Adipose tissue (tissue), 3 donors: ENCODE data around the gene TAF5L. TPM values are rescaled to one million over a fixed set of nuclear protein-coding genes. Genes with fewer than 3 reads are reported as not detected.

ENCODE experiments used
- H3K27ac ChIP-seq: one replicate; pipeline ENCODE4 v1.5.1; 2013; ENCODE audit warnings: low read depth, low read length
- WGBS, 3 donors: extraction: QIAGEN DNeasy Blood & Tissue Kit; methylation state at CpG; one replicate each; pipeline ENCODE4 v1.1.7; 2013; 5-methylcytosine and 5-hydroxymethylcytosine counted together
- polyA plus RNA-seq, 3 donors: library from polyadenylated mRNA; stranded (reverse); fragments of 200-250 nt; gene quantifications; one replicate each; pipeline ENCODE4 v1.2.3, GENCODE V29; 2013
- donor health status: healthy with polysubstance abuse.
- donor health status: Bipolar disorder and iron deficiency.
- donor health status: healthy.

Gene TAF5L
- polyA plus RNA-seq, result 10 to 100 TPM in 2 of 3 donors, 1 to 10 TPM in 1; 4.8 to 19.3 (median 11.2) TPM

- 0 to 1% (median 0%) methylated on average over 54 to 97 of the region's 97 CpGs for WGBS, 3 donors
- no peak within 1 kb of the TSS for H3K27ac ChIP-seq
These were observed at the start of gene TAF5L, which contains the start of gene URB2 for GRCh38 chr1:229625915-229626831. Gene TAF5L, minus strand, starts transcription at chr1:229626122. Its CDS starts 11,640 bp downstream, at chr1:229614482. Gene URB2, plus strand, starts transcription at chr1:229626247. Its CDS starts 1,387 bp downstream, at chr1:229627634.

GRCh38 chr1:229675396-229675795 lies 49.5 kb upstream of the TAF5L start:
- no peak overlapping the region for H3K27ac ChIP-seq

GRCh38 chr1:229674042-229674441 lies 48.1 kb upstream of the TAF5L start:
- WGBS, 3 donors, result 52 to 69% (median 63%) methylated on average over 5 of the region's 5 CpGs
- H3K27ac ChIP-seq, result no peak overlapping the region

GRCh38 chr1:229672246-229672645 lies 46.3 kb upstream of the TAF5L start:
- H3K27ac ChIP-seq, result no peak overlapping the region
- 70 to 77% (median 73%) methylated on average over 2 of the region's 2 CpGs for WGBS, 3 donors

GRCh38 chr1:229671310-229671709 lies 45.4 kb upstream of the TAF5L start:
- 76 to 80% (median 77%) methylated on average over 5 of the region's 5 CpGs for WGBS, 3 donors

GRCh38 chr1:229669333-229669732 lies 43.4 kb upstream of the TAF5L start:
- H3K27ac ChIP-seq, result no peak overlapping the region
- 80 to 82% (median 80%) methylated on average over 4 of the region's 4 CpGs for whole genome bisulfite sequencing, 3 donors

More at GRCh38 chr1:229671310-229671709, 45.4 kb upstream of the TAF5L start:
- H3K27ac ChIP-seq, result no peak overlapping the region

- WGBS, 3 donors, result 79 to 86% (median 80%) methylated on average over 4 of the region's 4 CpGs
These were observed 40.7 kb upstream of the TAF5L start for GRCh38 chr1:229666585-229666984.

GRCh38 chr1:229665912-229666558 lies 40.1 kb upstream of the TAF5L start:
- H3K27ac ChIP-seq, result no peak overlapping the region
- 82 to 95% (median 87%) methylated on average over 7 of the region's 7 CpGs for WGBS, 3 donors

More at GRCh38 chr1:229666585-229666984, 40.7 kb upstream of the TAF5L start:
- no peak overlapping the region for H3K27ac ChIP-seq

GRCh38 chr1:229664133-229664689 lies 38.3 kb upstream of the TAF5L start:
- WGBS, 3 donors, result 49 to 66% (median 56%) methylated on average over 9 of the region's 9 CpGs
- no peak overlapping the region for H3K27ac ChIP-seq

- H3K27ac ChIP-seq, result no peak overlapping the region
- 89 to 93% (median 93%) methylated on average over 8 of the region's 8 CpGs for WGBS, 3 donors
These were observed 36.0 kb upstream of the TAF5L start for GRCh38 chr1:229661897-229662296.

GRCh38 chr1:229661022-229661877 lies 35.3 kb upstream of the TAF5L start:
- no peak overlapping the region for H3K27ac ChIP-seq
- WGBS, 3 donors, result 44 to 54% (median 51%) methylated on average over 19 of the region's 19 CpGs

- WGBS, 3 donors, result 90 to 97% (median 93%) methylated on average over 2 of the region's 2 CpGs
These were observed 32.3 kb upstream of the TAF5L start for GRCh38 chr1:229657993-229658755.

GRCh38 chr1:229655781-229656180 lies 29.9 kb upstream of the TAF5L start:
- WGBS, 3 donors, result 85 to 92% (median 92%) methylated on average over 5 of the region's 5 CpGs
- H3K27ac ChIP-seq, result no peak overlapping the region

More at GRCh38 chr1:229657993-229658755, 32.3 kb upstream of the TAF5L start:
- H3K27ac ChIP-seq, result no peak overlapping the region

- WGBS, 3 donors, result 66 to 90% (median 86%) methylated on average over 1 of the region's 1 CpG
- no peak overlapping the region for H3K27ac ChIP-seq
These were observed 27.5 kb upstream of the TAF5L start for GRCh38 chr1:229653420-229653819.

GRCh38 chr1:229651546-229651945 lies 25.6 kb upstream of the TAF5L start:
- WGBS, 3 donors, result 91 to 99% (median 95%) methylated on average over 3 of the region's 3 CpGs
- H3K27ac ChIP-seq, result no peak overlapping the region

- 84 to 92% (median 86%) methylated on average over 4 of the region's 4 CpGs for WGBS, 3 donors
- H3K27ac ChIP-seq, result no peak overlapping the region
These were observed 24.1 kb upstream of the TAF5L start for GRCh38 chr1:229650045-229650444.

GRCh38 chr1:229648406-229648805 lies 22.5 kb upstream of the TAF5L start:
- H3K27ac ChIP-seq, result no peak overlapping the region
- WGBS, 3 donors, result 95 to 99% (median 98%) methylated on average over 4 of the region's 4 CpGs
